Upper lobe of left lung (tissue), 6 donors: ENCODE results near the gene ZFYVE1. TPM values are rescaled to one million over a fixed set of nuclear protein-coding genes. Genes with fewer than 3 reads are reported as not detected.

Experiments used
- ATAC-seq, 2 donors: fragments of 200-7000 bp; cut with Tn5 transposase; one replicate each; pipeline ENCODE4 v1.9.1; 2022; ENCODE audit warnings: mild to moderate bottlenecking in 2 of 2, moderate library complexity in 2 of 2; ENCODE audit not compliant: low FRiP score in 2 of 2
- DNase-seq, 2 donors: peaks; one replicate each; pipeline ENCODE4 v3.0.0-alpha.2; 2019 to 2020
- H3K27ac ChIP-seq, 4 donors: fragments of 200-600 bp; sonication (generic); one replicate each; pipeline ENCODE4 v1.5.1; 2016 to 2019
- H3K27me3 ChIP-seq, 4 donors: fragments of 200-600 bp; sonication (generic); one replicate each; pipeline ENCODE4 v1.5.1; 2017 to 2019
- H3K36me3 ChIP-seq, 4 donors: fragments of 200-600 bp; sonication (generic); one replicate each; pipeline ENCODE4 v1.5.1; 2016 to 2019
- H3K4me1 ChIP-seq, 4 donors: fragments of 200-600 bp; sonication (generic); one replicate each; pipeline ENCODE4 v1.5.1; 2018 to 2019
- H3K4me3 ChIP-seq, 4 donors: fragments of 200-600 bp; sonication (generic); one replicate each; pipeline ENCODE4 v1.5.1; 2017 to 2019; ENCODE audit warnings: mild to moderate bottlenecking in 2 of 4, moderate library complexity in 1 of 4
- H3K9me3 ChIP-seq, 4 donors: fragments of 200-600 bp; sonication (generic); one replicate each; pipeline ENCODE4 v1.5.1; 2018 to 2019
- EP300 ChIP-seq, 4 donors: sonication (generic); formaldehyde crosslinking; IDR thresholded peaks; one replicate each; pipeline ENCODE4 v1.5.1; 2017; ENCODE audit warnings: antibody characterized with exemption in 4 of 4, control low read depth in 2 of 4
- POLR2A ChIP-seq, 4 donors: fragments of 450-650 bp; IDR thresholded peaks; one replicate each; pipeline ENCODE4 v1.5.1; 2016 to 2017; ENCODE audit warnings: antibody characterized with exemption in 4 of 4, mild to moderate bottlenecking in 2 of 4
- POLR2AphosphoS5 ChIP-seq, 2 donors: sonication (generic); formaldehyde crosslinking; IDR thresholded peaks; one replicate each; pipeline ENCODE4 v1.5.1; 2017; ENCODE audit warnings: antibody characterized with exemption in 2 of 2
- WGBS, 2 donors: methylation state at CpG; one replicate each; pipeline ENCODE4 v1.1.5; 2017 to 2018; 5-methylcytosine and 5-hydroxymethylcytosine counted together
- total RNA-seq, 6 donors: library from RNA; depleted of rRNA in 4 of 6; stranded (reverse); fragments of >200 nt in 4 of 6; gene quantifications; one replicate each; pipeline versions ENCODE4 v1.1.0 to v1.2.1, GENCODE V29; 2016 to 2021
- TF ChIP-seq, protein P1 (sequence below), 6 experiments: fragments of 450-650 bp in 4 of 6; fragments of 200-600 bp in 2 of 6; sonication (generic) in 2 of 6; IDR thresholded peaks; one replicate each; pipeline ENCODE4 v1.5.1; 2016 to 2019; ENCODE audit warnings: antibody characterized with exemption in 6 of 6
- donor health status: DM: no; HTN: no; CAD: no; lungs with moderate emphysema.
- donor health status: DM: no; HTN: yes; CAD: no; lungs with severe emphysema.

ZFYVE1 gene
- total RNA-seq, 6 donors from 2014 or later, result 13.4 to 24.1 (median 22.0) TPM

DNA sequence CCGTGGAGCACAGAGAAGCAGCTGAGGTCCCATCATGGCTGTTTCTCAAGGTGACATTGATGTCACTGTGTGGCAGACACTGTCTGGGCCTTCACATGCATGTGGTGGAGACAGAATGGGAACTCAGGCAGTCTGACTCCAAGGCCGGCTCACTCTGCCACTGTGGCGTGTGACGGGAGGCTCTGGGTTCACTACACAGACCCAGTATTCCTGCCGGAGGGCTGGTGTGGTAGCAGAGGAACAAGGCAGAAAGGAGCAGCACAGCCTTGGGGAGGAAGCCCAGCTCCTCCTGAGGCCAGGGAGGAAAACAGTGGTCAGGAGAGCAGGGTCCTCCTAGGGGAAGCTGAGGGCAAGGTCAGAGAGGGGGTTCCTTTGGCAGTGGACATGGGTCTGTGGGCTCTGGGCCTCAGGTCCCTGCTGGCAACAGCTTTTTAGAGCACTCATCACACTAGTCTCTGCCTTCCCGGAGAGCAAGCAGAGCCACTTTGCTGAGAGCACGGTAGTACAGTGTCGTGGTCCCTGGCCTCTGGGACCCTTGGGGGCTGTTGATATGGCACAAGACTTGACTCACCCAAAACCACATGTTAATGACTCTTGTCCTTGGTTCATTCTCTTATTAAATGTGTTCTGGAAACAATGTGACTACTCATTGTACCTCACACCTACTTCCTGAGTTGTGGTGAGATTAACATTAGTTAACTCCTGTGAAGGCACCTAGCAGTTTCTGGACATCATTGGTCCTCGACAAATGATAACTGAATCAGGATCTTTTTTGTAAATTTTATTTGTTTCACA is 79.3 kb downstream of the ZFYVE1 start:
- 91 to 98% methylated on average over 9 of the region's 9 CpGs for WGBS, 2 donors
- Histone ChIP-seq H3K36me3 (peaks cover 2 to 29% (median 13%) of the 10 kb centered on the region in 4 donors), H3K27me3 (no peaks in the 10 kb centered on the region), H3K4me1 (no peaks in the 10 kb centered on the region), H3K27ac (no peak overlapping the region), H3K4me3 (no peak overlapping the region), H3K9me3 (no peaks in the 10 kb centered on the region)
- ATAC-seq (no peak), DNase-seq (no peak)
- TF ChIP-seq, protein P1, sequence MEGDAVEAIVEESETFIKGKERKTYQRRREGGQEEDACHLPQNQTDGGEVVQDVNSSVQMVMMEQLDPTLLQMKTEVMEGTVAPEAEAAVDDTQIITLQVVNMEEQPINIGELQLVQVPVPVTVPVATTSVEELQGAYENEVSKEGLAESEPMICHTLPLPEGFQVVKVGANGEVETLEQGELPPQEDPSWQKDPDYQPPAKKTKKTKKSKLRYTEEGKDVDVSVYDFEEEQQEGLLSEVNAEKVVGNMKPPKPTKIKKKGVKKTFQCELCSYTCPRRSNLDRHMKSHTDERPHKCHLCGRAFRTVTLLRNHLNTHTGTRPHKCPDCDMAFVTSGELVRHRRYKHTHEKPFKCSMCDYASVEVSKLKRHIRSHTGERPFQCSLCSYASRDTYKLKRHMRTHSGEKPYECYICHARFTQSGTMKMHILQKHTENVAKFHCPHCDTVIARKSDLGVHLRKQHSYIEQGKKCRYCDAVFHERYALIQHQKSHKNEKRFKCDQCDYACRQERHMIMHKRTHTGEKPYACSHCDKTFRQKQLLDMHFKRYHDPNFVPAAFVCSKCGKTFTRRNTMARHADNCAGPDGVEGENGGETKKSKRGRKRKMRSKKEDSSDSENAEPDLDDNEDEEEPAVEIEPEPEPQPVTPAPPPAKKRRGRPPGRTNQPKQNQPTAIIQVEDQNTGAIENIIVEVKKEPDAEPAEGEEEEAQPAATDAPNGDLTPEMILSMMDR (IDR thresholded peaks at IDR 0.05), result no peak
- TF ChIP-seq POLR2A (IDR thresholded peaks at IDR 0.05) (no peak), EP300 (IDR thresholded peaks at IDR 0.05) (no peak), POLR2AphosphoS5 (IDR thresholded peaks at IDR 0.05) (no peak)

DNA sequence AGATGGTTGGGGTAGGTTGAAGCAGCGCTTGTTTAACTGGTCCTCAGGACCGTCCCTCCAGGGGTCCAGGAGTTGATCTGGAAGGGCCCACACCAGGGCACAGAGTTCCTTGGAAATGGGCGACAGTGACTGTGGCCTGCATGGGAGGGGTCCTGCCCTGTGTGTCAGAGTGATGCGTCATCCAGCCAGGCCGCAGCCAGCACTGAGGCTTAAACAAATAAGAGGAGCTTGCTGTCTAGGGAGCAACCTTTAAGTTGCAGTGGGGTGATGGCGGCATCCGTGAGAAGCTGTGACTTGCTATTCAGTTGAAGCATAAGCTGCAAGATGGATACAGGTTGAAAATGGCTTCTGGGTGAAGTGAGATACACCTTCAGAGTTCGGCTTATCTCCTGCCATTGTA is 80.4 kb downstream of the ZFYVE1 start:
- DNase-seq (no peak), ATAC-seq (no peak)
- Histone ChIP-seq H3K4me1 (no peaks in the 10 kb centered on the region), H3K27me3 (no peaks in the 10 kb centered on the region), H3K9me3 (no peaks in the 10 kb centered on the region), H3K27ac (no peak overlapping the region), H3K36me3 (peaks cover 3 to 34% (median 19%) of the 10 kb centered on the region in 4 donors), H3K4me3 (no peak overlapping the region)
- WGBS, 2 donors, result 87 to 96% methylated on average over 8 of the region's 8 CpGs
- no peak for TF ChIP-seq POLR2A (IDR thresholded peaks at IDR 0.05)
- TF ChIP-seq, protein P1 (IDR thresholded peaks at IDR 0.05), result no peak

DNA sequence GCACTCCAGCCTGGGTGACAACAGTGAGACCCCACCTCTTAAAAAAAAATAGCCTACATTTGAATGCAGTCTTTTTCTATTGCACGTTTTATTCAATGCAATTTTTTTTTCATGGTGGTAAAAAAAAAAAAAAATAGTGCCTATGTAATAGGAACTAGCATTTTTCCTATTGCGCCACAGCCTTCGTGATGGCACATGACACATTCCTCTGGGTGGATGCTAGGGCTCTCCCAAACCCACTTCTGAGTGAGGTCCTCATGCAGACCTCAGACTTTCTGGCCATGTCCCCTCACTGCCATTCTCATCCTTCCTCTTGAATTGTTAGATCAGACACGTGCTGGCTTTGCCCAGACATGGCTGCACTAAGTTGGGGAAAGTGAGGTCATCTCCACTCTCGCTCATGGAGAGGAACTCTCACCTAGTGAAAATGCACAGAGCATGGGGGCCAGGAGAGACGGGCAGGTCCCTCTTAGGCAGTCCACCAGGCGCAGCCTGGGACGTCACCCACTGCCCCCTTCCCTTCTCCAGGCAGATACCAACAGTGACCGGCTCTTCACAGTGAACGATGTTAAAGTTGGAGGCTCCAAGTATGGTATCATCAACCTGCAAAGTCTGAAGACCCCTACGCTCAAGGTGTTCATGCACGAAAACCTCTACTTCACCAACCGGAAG is 81.4 kb downstream of the ZFYVE1 start:
- H3K27ac ChIP-seq, result no peak overlapping the region
- H3K27me3 ChIP-seq, result no peaks in the 10 kb centered on the region
- 85 to 91% methylated on average over 13 of the region's 13 CpGs for WGBS, 2 donors
- ATAC-seq (no peak), DNase-seq (no peak)
- no peaks in the 10 kb centered on the region for H3K9me3 ChIP-seq
- H3K4me1 ChIP-seq, result no peaks in the 10 kb centered on the region
- no peak overlapping the region for H3K4me3 ChIP-seq
- H3K36me3 ChIP-seq, result peaks cover 3 to 42% (median 22%) of the 10 kb centered on the region in 4 donors
- TF ChIP-seq EP300 (IDR thresholded peaks at IDR 0.05) (no peak), POLR2AphosphoS5 (IDR thresholded peaks at IDR 0.05) (no peak)
- TF ChIP-seq, protein P1 (IDR thresholded peaks at IDR 0.05), result no peak

GRCh38 chr14:72943876-72944430 is 83.0 kb downstream of the ZFYVE1 start:
- Histone ChIP-seq H3K9me3 (no peaks in the 10 kb centered on the region), H3K4me3 (no peak overlapping the region), H3K27ac (no peak overlapping the region), H3K27me3 (no peaks in the 10 kb centered on the region), H3K36me3 (peaks cover 5 to 53% (median 33%) of the 10 kb centered on the region in 4 donors), H3K4me1 (no peaks in the 10 kb centered on the region)
- no peak for ATAC-seq
- TF ChIP-seq POLR2AphosphoS5 (IDR thresholded peaks at IDR 0.05) (no peak), EP300 (IDR thresholded peaks at IDR 0.05) (no peak), POLR2A (IDR thresholded peaks at IDR 0.05) (no peak)
- TF ChIP-seq, protein P1 (IDR thresholded peaks at IDR 0.05), result no peak
- WGBS, 2 donors, result 84 to 93% methylated on average over 12 to 13 of the region's 13 CpGs
- no peak for DNase-seq
